Small intestine (tissue), 7 donors: ENCODE measurements around the gene MAP4K3. TPM values are rescaled to one million over a fixed set of nuclear protein-coding genes. Genes with fewer than 3 reads are reported as not detected.

Source experiments
- DNase-seq, 2 donors: peaks; one replicate each; pipeline versions ENCODE4 v3.0.0 to v3.0.0-alpha.2; 2013
- FAIRE-seq: peaks from 2 replicates; lab custom pipeline; 2012; peaks lifted over from hg19 to GRCh38; lab: Jason Lieb, UNC
- H3K27ac ChIP-seq, 3 donors: one replicate each; pipeline ENCODE4 v1.5.1; 2013; ENCODE audit warnings: low read length in 2 of 3, mild to moderate bottlenecking in 2 of 3, control low read depth in 1 of 3, inconsistent platforms in 1 of 3, low read depth in 1 of 3, moderate library complexity in 1 of 3
- H3K27me3 ChIP-seq, 3 donors: one replicate each; pipeline ENCODE4 v1.6.1; 2013; ENCODE audit warnings: low read length in 3 of 3, inconsistent platforms in 1 of 3; ENCODE audit not compliant: control insufficient read depth in 3 of 3, insufficient read depth in 3 of 3
- H3K36me3 ChIP-seq, 3 donors: one replicate each; pipeline ENCODE4 v1.6.1; 2013; ENCODE audit warnings: low read length in 3 of 3, inconsistent platforms in 1 of 3, low read depth in 1 of 3, mild to moderate bottlenecking in 1 of 3, moderate library complexity in 1 of 3; ENCODE audit not compliant: control insufficient read depth in 3 of 3, insufficient read depth in 2 of 3
- H3K4me1 ChIP-seq, 3 donors: one replicate each; pipeline ENCODE4 v1.6.1; 2013; ENCODE audit warnings: low read length in 2 of 3, inconsistent platforms in 1 of 3, low read depth in 1 of 3, mild to moderate bottlenecking in 1 of 3, moderate library complexity in 1 of 3; ENCODE audit not compliant: control insufficient read depth in 3 of 3, insufficient read depth in 2 of 3
- H3K4me3 ChIP-seq, 3 donors: one replicate each; pipeline ENCODE4 v1.5.1; 2013; ENCODE audit warnings: low read length in 3 of 3, control low read depth in 1 of 3, inconsistent platforms in 1 of 3, low read depth in 1 of 3, mild to moderate bottlenecking in 1 of 3, moderate library complexity in 1 of 3
- H3K9me3 ChIP-seq, 2 donors: one replicate each; pipeline ENCODE4 v1.6.1; 2013; ENCODE audit warnings: low read depth in 1 of 2, low read length in 1 of 2; ENCODE audit not compliant: control insufficient read depth in 2 of 2, insufficient read depth in 1 of 2
- WGBS, 3 donors: extraction: QIAGEN DNeasy Blood & Tissue Kit; methylation state at CpG; one replicate each; pipeline ENCODE4 v1.1.7; 2013; 5-methylcytosine and 5-hydroxymethylcytosine counted together
- polyA plus RNA-seq, 4 donors: library from polyadenylated mRNA; stranded (reverse) in 3 of 4; unstranded in 1 of 4; fragments of 200-250 nt in 3 of 4; fragments of 120-200 nt in 1 of 4; gene quantifications; one replicate each; pipeline versions ENCODE4 v1.2.1 to v1.2.3, GENCODE V29; 2013
- donor health status: healthy with polysubstance abuse.
- donor health status: control.
- donor health status: control.
- donor health status: Bipolar disorder and iron deficiency.
- donor health status: healthy.

The MAP4K3 gene
- polyA plus RNA-seq, 4 donors: 9.5 to 29.9 (median 13.9) TPM

DNA sequence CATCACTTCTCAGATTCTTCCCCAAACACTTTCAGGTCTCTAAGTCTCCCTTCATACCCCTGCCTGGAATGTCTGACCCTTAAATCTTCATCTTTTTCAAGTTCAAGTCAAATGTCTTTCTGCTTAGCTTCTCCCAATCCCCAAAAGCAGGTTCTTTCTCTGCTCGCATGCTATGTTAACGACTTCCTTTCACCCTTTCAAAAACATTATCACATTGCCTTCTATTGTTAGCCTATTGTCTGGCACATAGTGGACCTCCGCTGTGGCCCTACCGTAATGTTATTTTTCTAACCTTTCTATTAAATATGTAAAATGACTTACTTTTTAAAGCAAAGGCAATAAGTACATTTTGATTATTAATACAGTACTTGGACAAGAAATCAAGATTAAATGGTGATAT, 195.5 kb downstream of the MAP4K3 start:
- H3K27ac ChIP-seq: no peak overlapping the region
- no peaks in the 10 kb centered on the region for H3K36me3 ChIP-seq
- no peaks in the 10 kb centered on the region for H3K4me1 ChIP-seq
- FAIRE-seq (no peak), DNase-seq (no peak)
- WGBS, 3 donors: 74 to 91% (median 91%) methylated on average over 4 of the region's 4 CpGs
- no peak overlapping the region for H3K4me3 ChIP-seq
- H3K9me3 ChIP-seq: peaks cover 0 to 6% of the 10 kb centered on the region in 2 donors
- H3K27me3 ChIP-seq: no peaks in the 10 kb centered on the region

DNA sequence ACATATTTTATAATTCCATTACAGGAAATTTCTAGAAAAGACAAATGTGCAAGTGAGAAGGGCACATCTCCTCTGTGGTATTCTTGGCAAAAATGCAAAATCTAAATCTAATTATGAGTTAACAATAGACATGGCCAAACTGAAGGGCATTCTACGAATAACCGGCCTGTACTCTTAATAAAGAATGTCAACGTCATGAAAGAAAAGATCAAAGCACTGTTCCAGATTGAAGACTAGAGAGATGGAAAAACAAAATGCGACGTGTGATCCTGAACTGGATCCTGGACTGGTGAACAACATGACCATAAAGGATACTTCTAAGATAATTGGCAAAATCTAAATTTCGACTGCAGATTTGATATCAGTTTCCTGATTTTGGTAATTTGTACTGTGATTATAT, 196.3 kb downstream of the MAP4K3 start:
- H3K4me3 ChIP-seq: no peak overlapping the region
- FAIRE-seq: no peak
- H3K36me3 ChIP-seq: no peaks in the 10 kb centered on the region
- DNase-seq: no peak
- H3K27me3 ChIP-seq: no peaks in the 10 kb centered on the region
- H3K4me1 ChIP-seq: no peaks in the 10 kb centered on the region
- no peak overlapping the region for H3K27ac ChIP-seq
- WGBS, 3 donors: 86 to 91% (median 89%) methylated on average over 6 of the region's 6 CpGs
- H3K9me3 ChIP-seq: peaks cover 0 to 6% of the 10 kb centered on the region in 2 donors

DNA sequence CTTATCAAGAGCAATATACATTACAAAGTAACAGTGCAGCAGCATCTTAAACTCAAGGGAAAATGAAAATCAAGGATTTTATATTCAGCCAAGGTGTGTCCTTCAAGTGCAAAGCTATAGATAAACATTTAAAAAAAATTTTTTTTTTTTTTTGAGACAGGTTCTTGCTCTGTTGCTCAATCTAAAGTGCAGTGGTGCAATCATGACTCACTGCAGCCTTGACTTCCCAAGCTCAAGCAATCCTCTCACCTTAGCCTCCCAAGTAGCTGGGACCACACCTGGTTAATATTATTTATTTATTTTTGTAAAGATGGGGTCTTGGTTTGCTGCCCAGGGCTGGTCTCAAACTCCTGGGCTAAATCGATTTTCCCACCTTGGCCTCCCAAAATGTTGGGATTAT, 202.3 kb downstream of the MAP4K3 start:
- DNase-seq: peak in 1 of 2 donors; percentile 13
- Histone ChIP-seq H3K4me1 (no peaks in the 10 kb centered on the region), H3K9me3 (peaks cover 0 to 4% of the 10 kb centered on the region in 2 donors), H3K36me3 (no peaks in the 10 kb centered on the region), H3K27ac (no peak overlapping the region), H3K27me3 (no peaks in the 10 kb centered on the region), H3K4me3 (no peak overlapping the region)
- WGBS, 3 donors: 94 to 100% (median 98%) methylated on average over 1 of the region's 1 CpG
- no peak for FAIRE-seq

DNA sequence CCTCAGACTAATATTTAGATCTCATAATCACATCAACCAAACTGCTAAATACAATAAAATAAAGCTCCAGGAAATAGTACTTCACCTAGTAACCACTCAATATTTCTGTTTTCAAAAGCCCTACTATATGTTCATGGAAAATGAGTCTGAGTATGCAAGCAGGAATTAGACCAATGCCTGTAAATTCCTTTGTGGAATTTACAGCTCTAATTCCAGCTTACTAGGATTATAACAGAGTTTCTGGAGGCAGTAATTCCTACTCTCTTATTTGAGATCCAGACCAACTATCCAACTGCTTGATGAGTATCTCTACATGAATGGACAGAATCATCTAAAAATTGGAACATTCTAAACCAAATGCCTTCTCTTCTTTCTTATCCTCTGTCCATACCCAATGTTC, 204.9 kb downstream of the MAP4K3 start:
- no peak overlapping the region for H3K27ac ChIP-seq
- no peaks in the 10 kb centered on the region for H3K36me3 ChIP-seq
- DNase-seq (no peak), FAIRE-seq (no peak)
- peaks cover 0 to 5% (median 2%) of the 10 kb centered on the region in 3 donors for H3K4me1 ChIP-seq
- peaks cover 0 to 4% of the 10 kb centered on the region in 2 donors for H3K9me3 ChIP-seq
- H3K27me3 ChIP-seq: no peaks in the 10 kb centered on the region
- no peak overlapping the region for H3K4me3 ChIP-seq

DNA sequence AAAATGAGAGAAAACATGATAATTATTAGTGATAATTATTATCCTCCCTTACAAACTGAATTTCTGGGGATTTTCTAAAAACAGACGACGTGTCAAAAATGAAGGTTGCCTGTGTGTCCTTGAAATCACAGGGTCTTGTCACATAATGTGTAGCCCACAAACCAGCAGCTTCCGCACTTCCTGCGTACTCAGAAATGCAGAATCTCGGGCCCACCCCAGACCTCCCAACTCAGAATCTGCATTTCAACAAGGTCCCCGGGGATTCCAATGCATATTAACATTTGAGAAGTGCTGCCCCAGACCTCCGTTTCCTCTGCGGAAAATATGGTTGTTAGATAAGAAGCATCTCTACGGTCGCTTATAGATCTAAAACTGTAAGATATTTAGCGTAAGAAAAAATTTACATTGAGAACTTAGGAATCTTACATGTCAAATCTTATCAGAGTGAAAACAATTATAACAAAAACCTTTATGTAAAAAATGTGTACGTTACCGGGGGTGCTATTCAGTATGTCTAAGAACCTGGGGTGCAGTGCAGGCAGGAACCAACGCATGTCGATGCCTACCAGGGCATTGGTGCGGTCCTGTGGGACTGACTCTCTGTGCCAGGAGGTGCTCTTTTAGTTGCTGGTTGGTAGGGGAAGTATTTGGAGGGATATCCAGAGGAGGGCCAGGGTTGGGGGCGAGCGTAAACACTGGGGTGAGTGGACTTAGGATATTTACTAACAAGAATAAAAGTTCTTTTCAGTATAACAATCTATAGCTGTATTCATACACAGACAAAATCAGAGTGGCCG, 208.5 kb downstream of the MAP4K3 start:
- H3K36me3 ChIP-seq: no peaks in the 10 kb centered on the region
- H3K4me3 ChIP-seq: peak overlapping the region in 1 of 3 donors; percentile 29
- WGBS, 3 donors: 6 to 19% (median 15%) methylated on average over 19 of the region's 19 CpGs

DNA sequence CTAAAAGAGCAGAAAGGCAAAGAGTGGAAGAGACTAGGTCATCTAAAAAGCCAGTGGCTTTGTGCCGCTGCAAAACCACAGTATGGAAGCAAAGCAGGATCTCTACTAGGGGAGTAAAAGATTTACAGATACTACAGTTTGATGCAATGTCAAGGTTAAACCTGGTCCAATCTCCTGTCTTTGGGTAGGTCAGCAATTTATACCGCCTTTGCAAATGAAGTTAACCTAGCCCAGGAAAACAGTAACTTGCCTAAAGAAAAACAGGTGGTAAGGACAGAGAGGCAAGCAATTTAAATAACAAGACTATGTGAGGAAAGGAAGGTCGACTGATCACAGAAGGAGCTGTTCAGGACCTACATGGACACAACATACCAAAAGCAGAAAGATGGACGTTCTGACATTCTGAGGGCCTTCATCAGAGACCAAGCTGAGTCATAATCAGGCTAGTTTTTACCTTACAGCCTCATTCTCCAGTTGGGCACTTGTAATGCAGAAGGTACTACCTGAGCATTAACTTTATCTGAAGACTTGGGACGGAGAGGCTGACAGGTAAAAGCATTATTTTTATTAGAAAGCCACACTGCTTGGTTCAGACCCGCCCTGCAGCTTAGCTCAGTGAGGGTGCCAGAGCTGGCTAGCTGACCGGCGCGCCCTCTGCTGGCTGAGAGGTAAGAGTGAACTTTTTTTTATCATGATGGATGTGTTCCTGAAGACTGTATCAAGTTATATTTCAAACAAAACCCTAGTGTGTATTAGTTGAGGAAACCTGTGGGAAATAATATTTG, 209.3 kb downstream of the MAP4K3 start:
- 18 to 24% (median 18%) methylated on average over 9 of the region's 9 CpGs for WGBS, 3 donors
- no peak for FAIRE-seq

More for the DNA sequence above, 208.5 kb downstream of the MAP4K3 start:
- Histone ChIP-seq H3K27me3 (no peaks in the 10 kb centered on the region), H3K9me3 (no peaks in the 10 kb centered on the region), H3K4me1 (peaks cover 0 to 5% (median 2%) of the 10 kb centered on the region in 3 donors), H3K27ac (peak overlapping the region in 2 of 3 donors; percentile 4 to 16)
- no peak for FAIRE-seq
- peak; percentile 21 to 31 for DNase-seq

DNA sequence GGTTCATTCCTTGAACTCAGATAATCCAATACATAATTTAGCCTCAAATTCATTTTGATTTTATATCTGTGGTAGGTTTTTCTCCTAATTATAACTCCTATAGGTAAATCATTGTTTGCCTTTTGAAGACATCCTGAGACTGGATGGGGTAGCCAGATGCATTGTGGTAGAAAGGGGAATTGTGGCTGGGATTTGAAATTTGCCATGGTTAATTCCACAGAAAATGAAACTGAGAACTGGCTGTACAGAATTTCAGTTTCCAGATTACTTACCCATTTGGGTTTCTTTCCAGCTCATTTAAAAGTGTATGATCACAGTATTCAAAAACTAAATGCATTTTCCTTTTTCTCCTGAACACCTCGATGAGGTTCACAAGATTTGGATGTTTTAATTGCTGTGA, 211.5 kb downstream of the MAP4K3 start:
- Histone ChIP-seq H3K9me3 (no peaks in the 10 kb centered on the region), H3K4me3 (no peak overlapping the region), H3K27ac (no peak overlapping the region), H3K4me1 (peaks cover 0 to 5% (median 2%) of the 10 kb centered on the region in 3 donors), H3K27me3 (no peaks in the 10 kb centered on the region), H3K36me3 (no peaks in the 10 kb centered on the region)
- no peak for FAIRE-seq
- DNase-seq: no peak
- 60 to 74% (median 63%) methylated on average over 1 of the region's 1 CpG for WGBS, 3 donors

More for the DNA sequence above, 209.3 kb downstream of the MAP4K3 start:
- no peaks in the 10 kb centered on the region for H3K27me3 ChIP-seq
- no peaks in the 10 kb centered on the region for H3K9me3 ChIP-seq
- no peak overlapping the region for H3K4me3 ChIP-seq
- DNase-seq: peak; percentile 78 to 87
- H3K36me3 ChIP-seq: no peaks in the 10 kb centered on the region
- H3K27ac ChIP-seq: no peak overlapping the region
- peaks cover 0 to 5% (median 2%) of the 10 kb centered on the region in 3 donors for H3K4me1 ChIP-seq

DNA sequence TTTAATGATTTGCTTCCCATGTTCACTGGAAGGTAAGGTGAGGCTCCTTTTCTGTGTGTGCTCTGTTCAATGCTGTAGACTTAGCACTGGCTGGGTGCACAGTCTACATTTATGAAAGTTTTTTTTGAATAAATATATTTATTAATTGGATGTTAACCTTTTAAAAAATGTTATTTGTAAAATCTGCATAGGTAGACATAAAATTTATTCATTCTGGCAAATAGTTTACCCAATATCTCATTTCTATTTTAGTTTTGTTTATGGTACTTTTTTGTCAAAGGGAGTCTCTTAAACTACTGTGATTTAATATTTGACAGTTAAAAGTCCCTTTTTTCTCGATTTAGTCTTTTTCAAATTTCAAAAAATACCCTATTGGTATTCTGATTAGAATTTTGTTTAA, 213.2 kb downstream of the MAP4K3 start:
- Histone ChIP-seq H3K4me1 (peaks cover 0 to 3% (median 2%) of the 10 kb centered on the region in 3 donors), H3K27me3 (no peaks in the 10 kb centered on the region), H3K9me3 (no peaks in the 10 kb centered on the region), H3K4me3 (no peak overlapping the region), H3K27ac (no peak overlapping the region), H3K36me3 (no peaks in the 10 kb centered on the region)
- WGBS, 3 donors: 89 to 95% (median 89%) methylated on average over 1 of the region's 1 CpG
- no peak for DNase-seq
- no peak for FAIRE-seq
